Aorta (tissue), 5 donors: ENCODE measurements around the gene RBBP8NL. TPM values are rescaled to one million over a fixed set of nuclear protein-coding genes. Genes with fewer than 3 reads are reported as not detected.
"Not testable (repeated sequence)": the region's sequence is repeated elsewhere in the genome, so short reads cannot be mapped to it uniquely, and the experiment has no call there.

ENCODE experiments used
- ATAC-seq: fragments of 200-7000 bp; cut with Tn5 transposase; one replicate; pipeline ENCODE4 v1.9.1; 2022; ENCODE audit warnings: moderate library complexity; ENCODE audit not compliant: low FRiP score
- DNase-seq, 2 donors: peaks; one replicate each; pipeline ENCODE4 v3.0.0-alpha.2; 2020
- H3K27ac ChIP-seq, 2 donors: one replicate each; pipeline ENCODE4 v1.5.1; 2013; ENCODE audit warnings: low read length in 2 of 2, mild to moderate bottlenecking in 2 of 2, moderate library complexity in 2 of 2, control low read depth in 1 of 2, inconsistent platforms in 1 of 2, low read depth in 1 of 2
- H3K27me3 ChIP-seq, 2 donors: one replicate each; pipeline ENCODE4 v1.6.1; 2013; ENCODE audit warnings: control low read depth in 1 of 2, low read length in 1 of 2, mild to moderate bottlenecking in 1 of 2, moderate library complexity in 1 of 2; ENCODE audit not compliant: insufficient read depth in 2 of 2, control insufficient read depth in 1 of 2
- H3K36me3 ChIP-seq, 2 donors: one replicate each; pipeline ENCODE4 v1.6.1; 2013; ENCODE audit warnings: control low read depth in 1 of 2, low read length in 1 of 2, mild to moderate bottlenecking in 1 of 2; ENCODE audit not compliant: insufficient read depth in 2 of 2, control insufficient read depth in 1 of 2
- H3K4me1 ChIP-seq, 2 donors: one replicate each; pipeline ENCODE4 v1.6.1; 2013; ENCODE audit warnings: low read length in 2 of 2, control low read depth in 1 of 2, mild to moderate bottlenecking in 1 of 2, moderate library complexity in 1 of 2; ENCODE audit not compliant: insufficient read depth in 2 of 2, control insufficient read depth in 1 of 2
- H3K4me3 ChIP-seq, 2 donors: one replicate each; pipeline ENCODE4 v1.5.1; 2013; ENCODE audit warnings: low read length in 2 of 2, control low read depth in 1 of 2, mild to moderate bottlenecking in 1 of 2
- H3K9me3 ChIP-seq: one replicate; pipeline ENCODE4 v1.6.1; 2013; ENCODE audit warnings: mild to moderate bottlenecking, low read length; ENCODE audit not compliant: control insufficient read depth
- WGBS, 2 donors: extraction: QIAGEN DNeasy Blood & Tissue Kit; methylation state at CpG; one replicate each; pipeline ENCODE4 v1.1.7; 2013; 5-methylcytosine and 5-hydroxymethylcytosine counted together
- intact Hi-C, 2 donors: fragments of 100-400 bp; cut with DNase I; formaldehyde crosslinking; loops; one replicate each; pipeline versions ENCODE4 v1.14.2 to v1.15.0; 2022
- polyA plus RNA-seq, 2 donors: library from polyadenylated mRNA; stranded (reverse); fragments of 200-250 nt; gene quantifications; one replicate each; pipeline ENCODE4 v1.2.3, GENCODE V29; 2013
- total RNA-seq, 2 donors: library from RNA; stranded (reverse); fragmentation: NEBNext Ultra II Directional; extraction: Animal tissue kit (Norgen Biotek cat#: 25700); gene quantifications; one replicate each; pipeline ENCODE4 v1.2.1, GENCODE V29; 2021
- donor health status: healthy with polysubstance abuse.
- donor health status: Bipolar disorder and iron deficiency.
- donor health status: DM: no; HTN: no; CAD: no.
- donor health status: DM: no; HTN: no; CAD: no.
- donor health status: DM: yes; HTN: yes; CAD: no.

The RBBP8NL gene
- total and polyA plus RNA-seq, 4 donors = 1.6 TPM; not detected in 3

DNA sequence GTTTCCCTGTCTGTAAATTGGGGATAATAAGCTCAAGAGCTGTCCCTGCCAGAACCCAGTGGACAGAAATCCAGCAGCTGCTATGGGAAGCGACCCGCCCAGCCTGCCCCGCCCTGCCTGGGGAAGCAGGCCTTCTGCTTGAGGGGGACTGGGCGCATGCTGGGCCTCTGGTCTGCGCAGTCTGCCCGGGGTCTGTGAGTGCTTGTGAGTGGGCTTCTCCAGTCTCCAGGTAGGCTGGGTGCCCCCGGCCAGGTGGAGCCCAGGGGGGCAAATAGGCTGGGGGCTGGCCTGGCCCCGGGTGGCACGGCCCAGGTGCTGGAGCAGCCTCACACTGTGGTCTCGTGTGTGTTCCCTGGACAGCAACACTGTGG is 648 bp upstream of the RBBP8NL start:
- Histone ChIP-seq H3K27me3 (no peaks in the 10 kb centered on the region), H3K9me3 (no peaks in the 10 kb centered on the region), H3K36me3 (no peaks in the 10 kb centered on the region), H3K4me3 (no peak overlapping the region), H3K27ac (no peak overlapping the region), H3K4me1 (no peaks in the 10 kb centered on the region)
- intact Hi-C loops = no loop called here
- no peak for DNase-seq
- no peak for ATAC-seq
- WGBS, 2 donors = 90 to 94% methylated on average over 9 to 10 of the region's 10 CpGs

DNA sequence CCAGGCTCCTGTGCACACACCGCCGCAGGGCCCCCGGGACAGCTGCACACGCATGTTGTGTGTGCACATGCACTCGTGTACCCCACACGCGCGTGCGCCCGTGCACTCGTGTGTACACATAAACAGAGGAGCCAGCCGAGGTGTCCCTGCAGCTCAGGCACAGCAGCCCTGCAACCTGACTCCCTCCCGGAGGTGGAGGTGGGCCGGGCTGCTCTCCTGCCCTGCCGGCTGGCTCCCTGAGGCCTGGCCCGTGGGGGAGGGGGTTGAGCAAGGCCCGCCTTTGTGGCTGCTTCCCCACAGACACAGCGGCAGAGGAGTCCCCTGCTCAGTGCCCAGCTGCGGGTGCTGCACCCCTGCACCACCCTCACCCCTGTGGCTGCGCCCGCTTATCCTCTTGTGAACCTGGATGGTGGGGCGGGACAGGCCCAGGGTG is 624 bp downstream of the RBBP8NL start:
- Histone ChIP-seq H3K4me3 (no peak overlapping the region), H3K4me1 (no peaks in the 10 kb centered on the region), H3K9me3 (no peaks in the 10 kb centered on the region), H3K27ac (no peak overlapping the region), H3K27me3 (no peaks in the 10 kb centered on the region), H3K36me3 (no peaks in the 10 kb centered on the region)
- no peak for ATAC-seq
- 88 to 94% methylated on average over 20 to 22 of the region's 22 CpGs for WGBS, 2 donors
- intact Hi-C loops = no loop called here
- no peak for DNase-seq

DNA sequence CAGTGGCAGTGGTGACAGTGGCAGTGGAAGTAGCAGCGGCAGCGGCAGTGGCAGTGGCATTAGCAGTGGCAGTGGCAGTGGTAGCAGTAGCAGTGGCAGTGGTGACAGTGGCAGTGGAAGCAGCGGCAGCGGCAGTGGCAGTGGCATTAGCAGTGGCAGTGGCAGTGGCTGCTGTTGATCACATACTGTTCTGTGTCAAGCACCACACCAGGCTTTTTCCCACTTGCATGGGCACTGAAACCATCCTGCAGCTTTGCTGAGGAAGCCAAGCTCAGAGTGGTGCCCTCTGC is 1.3 kb downstream of the RBBP8NL start:
- H3K9me3 ChIP-seq, intact Hi-C loops, H3K27me3 ChIP-seq, H3K4me3 ChIP-seq, H3K36me3 ChIP-seq, DNase-seq, H3K4me1 ChIP-seq, H3K27ac ChIP-seq, ATAC-seq: not testable (repeated sequence)
- 95 to 99% methylated on average over 4 of the region's 4 CpGs for WGBS, 2 donors

DNA sequence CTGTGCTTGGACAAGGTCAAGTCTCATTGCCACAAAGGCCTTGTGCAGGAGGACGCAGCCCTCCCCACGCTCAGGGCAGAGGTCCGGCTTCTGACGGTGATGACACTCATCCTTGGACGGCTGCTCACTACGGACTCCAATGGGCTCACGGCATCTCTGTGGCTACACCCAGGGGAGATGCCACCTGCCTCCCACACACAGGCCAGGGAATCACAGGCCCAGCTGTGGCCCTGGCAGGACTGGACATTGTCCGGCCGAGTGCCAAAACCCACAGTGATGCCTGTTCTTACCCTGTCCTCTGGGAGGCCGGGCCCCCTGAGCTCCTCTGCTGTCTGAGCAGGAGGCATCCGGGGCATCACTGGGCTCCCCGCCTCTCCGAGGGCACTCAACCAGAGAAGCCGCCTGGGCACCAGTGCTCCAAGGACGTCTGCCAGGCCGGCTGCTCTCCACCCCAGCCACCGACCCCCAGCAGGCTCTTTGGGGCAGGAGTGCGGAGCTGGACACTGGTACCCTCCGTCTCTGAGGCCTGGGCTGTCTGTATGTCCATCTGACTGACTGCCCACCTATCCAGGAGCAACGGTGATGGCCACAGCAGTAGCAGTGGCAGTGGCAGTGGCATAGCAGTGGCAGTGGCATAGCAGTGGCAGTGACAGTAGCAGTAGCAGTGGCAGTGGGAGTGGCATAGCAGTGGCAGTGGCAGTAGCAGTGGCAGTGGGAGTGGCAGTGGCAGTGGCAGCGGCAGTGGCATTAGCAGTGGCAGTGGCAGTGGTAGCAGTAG is 1.9 kb downstream of the RBBP8NL start:
- no peaks in the 10 kb centered on the region for H3K27me3 ChIP-seq

DNA sequence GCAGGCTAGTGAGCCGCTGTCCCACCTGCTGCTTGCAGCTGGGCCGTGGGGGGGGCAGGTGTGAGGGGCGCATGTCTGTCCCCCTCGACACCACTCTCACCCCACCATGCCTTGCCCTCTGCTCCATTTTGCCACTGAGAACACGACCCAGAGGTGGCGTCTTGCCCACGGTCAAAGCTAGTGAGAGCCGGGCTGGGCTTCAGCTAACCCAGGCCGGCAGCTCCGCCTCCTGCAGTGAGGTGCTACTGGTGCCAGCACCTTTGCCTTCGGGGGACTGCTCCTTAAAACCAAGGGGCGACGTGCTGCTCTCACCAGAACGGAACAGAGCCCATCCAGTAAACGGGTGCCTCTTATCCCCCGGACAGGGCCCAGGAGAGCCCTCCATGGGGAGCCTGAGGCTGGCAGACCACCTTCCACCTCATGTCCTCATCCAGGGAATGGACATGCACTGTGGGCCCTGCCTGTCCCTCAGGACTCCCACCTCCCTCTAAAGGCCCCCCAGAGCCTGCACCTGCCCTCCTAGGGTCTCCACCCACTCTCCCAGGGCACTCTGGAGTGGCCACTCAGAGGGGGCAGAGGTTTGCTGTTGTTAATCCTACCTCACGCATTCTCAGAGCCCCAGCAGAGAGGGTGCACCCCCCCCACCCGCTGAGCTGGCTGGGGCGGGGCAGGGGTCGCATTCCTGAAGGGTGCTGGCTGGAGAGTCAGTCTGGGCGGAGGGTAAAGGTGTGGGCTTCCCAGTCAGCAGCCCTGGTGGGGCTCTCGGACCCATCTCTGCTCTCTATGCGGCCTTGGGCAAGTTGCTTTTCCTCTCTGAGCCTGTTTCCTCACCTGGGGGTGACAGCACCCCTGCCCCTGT is 2.9 kb downstream of the RBBP8NL start:
- intact Hi-C loops = no loop called here
- WGBS, 2 donors = 61 to 69% methylated on average over 22 to 23 of the region's 23 CpGs
- H3K4me1 ChIP-seq = no peaks in the 10 kb centered on the region

More for the DNA sequence above, 1.9 kb downstream of the RBBP8NL start:
- no peaks in the 10 kb centered on the region for H3K4me1 ChIP-seq
- H3K9me3 ChIP-seq = no peaks in the 10 kb centered on the region
- DNase-seq (no peak), ATAC-seq (no peak)
- intact Hi-C loops = no loop called here
- H3K27ac ChIP-seq = no peak overlapping the region
- no peaks in the 10 kb centered on the region for H3K36me3 ChIP-seq
- no peak overlapping the region for H3K4me3 ChIP-seq
- 90 to 94% methylated on average over 21 of the region's 21 CpGs for WGBS, 2 donors

DNA sequence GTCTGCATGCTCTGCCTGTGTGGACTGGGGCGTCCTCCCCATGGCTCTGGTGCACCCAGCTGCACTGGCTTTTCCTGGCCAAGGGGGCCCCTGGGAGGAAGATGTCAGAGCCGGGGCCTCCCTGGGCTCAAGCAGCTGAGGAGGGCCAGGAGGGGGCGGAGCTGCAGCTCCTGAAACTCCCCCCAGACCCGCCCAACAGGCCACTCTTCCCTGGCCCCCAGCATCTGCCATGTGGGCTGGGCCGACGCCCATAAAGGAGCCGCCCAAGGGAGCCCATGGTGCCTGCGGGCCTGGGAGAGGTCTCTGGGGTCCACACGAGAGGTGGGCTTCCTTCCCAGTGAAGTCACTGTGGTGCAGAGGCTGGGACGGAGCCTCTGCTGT is 4.0 kb downstream of the RBBP8NL start:
- no peak for ATAC-seq
- no peak overlapping the region for H3K27ac ChIP-seq
- DNase-seq = no peak
- intact Hi-C loops = no loop called here
- no peaks in the 10 kb centered on the region for H3K4me1 ChIP-seq
- H3K27me3 ChIP-seq = no peaks in the 10 kb centered on the region
- H3K9me3 ChIP-seq = no peaks in the 10 kb centered on the region
- H3K4me3 ChIP-seq = no peak overlapping the region
- H3K36me3 ChIP-seq = no peaks in the 10 kb centered on the region
- 62 to 69% methylated on average over 10 of the region's 10 CpGs for WGBS, 2 donors

More for the DNA sequence above, 2.9 kb downstream of the RBBP8NL start:
- H3K9me3 ChIP-seq = no peaks in the 10 kb centered on the region
- no peaks in the 10 kb centered on the region for H3K27me3 ChIP-seq
- H3K4me3 ChIP-seq = no peak overlapping the region
- H3K36me3 ChIP-seq = no peaks in the 10 kb centered on the region
- DNase-seq (no peak), ATAC-seq (no peak)
- no peak overlapping the region for H3K27ac ChIP-seq

DNA sequence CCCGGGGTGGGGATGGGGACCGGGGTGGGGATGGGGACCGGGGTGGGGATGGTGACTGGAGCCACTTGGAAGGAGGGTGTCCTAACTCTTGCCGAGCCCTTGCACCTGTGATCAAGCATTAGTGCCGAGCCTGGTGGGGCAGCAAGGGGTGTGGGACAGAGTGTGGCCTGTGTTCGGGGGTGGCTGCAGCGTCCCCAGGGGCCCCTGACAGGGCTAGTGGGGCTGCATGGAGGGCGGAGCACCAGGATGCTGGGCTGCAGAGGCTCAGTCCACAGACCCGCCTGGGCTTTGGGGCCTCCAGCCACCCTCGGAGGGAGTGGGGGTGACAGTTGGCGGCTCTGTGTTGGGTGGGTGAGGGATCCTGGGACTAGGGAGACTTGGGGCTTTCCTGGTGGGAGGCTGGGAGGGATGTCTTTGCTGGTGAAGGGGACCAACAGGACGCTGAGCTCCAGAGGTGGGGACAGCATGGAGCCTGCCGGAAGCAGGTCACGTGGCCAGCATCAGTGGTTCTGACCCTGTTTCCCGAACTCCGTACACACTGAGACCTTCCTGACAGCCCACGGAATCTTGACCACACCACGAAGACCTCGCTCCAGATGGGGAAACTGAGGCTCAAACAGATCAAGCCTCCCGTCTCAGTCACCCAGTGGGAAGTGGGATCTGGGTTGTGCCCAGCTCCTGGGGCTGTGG is 4.6 kb downstream of the RBBP8NL start:
- Histone ChIP-seq H3K27me3 (no peaks in the 10 kb centered on the region), H3K4me1 (no peaks in the 10 kb centered on the region), H3K36me3 (no peaks in the 10 kb centered on the region), H3K9me3 (no peaks in the 10 kb centered on the region), H3K27ac (no peak overlapping the region), H3K4me3 (no peak overlapping the region)
- intact Hi-C loops = no loop called here
- ATAC-seq (no peak), DNase-seq (no peak)
- WGBS, 2 donors = 89% methylated on average over 19 to 20 of the region's 20 CpGs

DNA sequence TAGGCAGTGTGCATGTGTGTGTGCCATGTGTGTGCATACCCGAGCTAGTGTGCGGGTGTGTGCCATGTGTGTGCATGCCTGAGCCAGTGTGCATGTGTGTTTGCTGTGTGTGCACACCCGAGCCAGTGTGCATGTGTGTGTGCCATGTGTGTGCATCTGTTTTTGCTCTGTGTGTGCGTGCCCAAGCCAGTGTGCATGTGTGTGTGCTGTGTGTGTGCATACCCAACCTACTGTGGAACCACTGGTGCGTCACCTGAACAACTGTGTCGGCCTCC is 5.7 kb downstream of the RBBP8NL start:
- no peaks in the 10 kb centered on the region for H3K27me3 ChIP-seq
- 87 to 88% methylated on average over 6 of the region's 6 CpGs for WGBS, 2 donors
- H3K9me3 ChIP-seq = no peaks in the 10 kb centered on the region
- intact Hi-C loops = no loop called here
- H3K27ac ChIP-seq = no peak overlapping the region
- no peak for DNase-seq
- H3K36me3 ChIP-seq = no peaks in the 10 kb centered on the region
- no peak for ATAC-seq
- H3K4me1 ChIP-seq = no peaks in the 10 kb centered on the region
- no peak overlapping the region for H3K4me3 ChIP-seq
